Spleen (tissue), 7 donors: ENCODE results near the gene ZNF789.

Source experiments
- POLR2AphosphoS5 ChIP-seq, 3 donors: sonication (generic); formaldehyde crosslinking; IDR thresholded peaks; one replicate each; pipeline ENCODE4 v1.5.1; 2017; ENCODE audit warnings: antibody characterized with exemption in 3 of 3
- TF ChIP-seq, protein P1 (sequence below), 11 experiments: fragments of 200-600 bp in 7 of 11; fragments of 450-650 bp in 4 of 11; sonication (generic) in 4 of 11; IDR thresholded peaks in 8 of 11; conservative IDR thresholded peaks in 3 of 11; 1 replicate in 7 of 11; 2 replicates in 4 of 11; pipeline versions ENCODE4 v1.4.0 to v1.8.0; 2016 to 2021; ENCODE audit warnings: antibody characterized with exemption in 11 of 11, inconsistent platforms in 4 of 11, mild to moderate bottlenecking in 1 of 11
- donor health status: DM: no; HTN: no; CAD: no; lungs with moderate emphysema.
- donor health status: DM: no; HTN: no; CAD: no.
- donor health status: DM: no; HTN: no; CAD: no.

- TF ChIP-seq, protein P1, sequence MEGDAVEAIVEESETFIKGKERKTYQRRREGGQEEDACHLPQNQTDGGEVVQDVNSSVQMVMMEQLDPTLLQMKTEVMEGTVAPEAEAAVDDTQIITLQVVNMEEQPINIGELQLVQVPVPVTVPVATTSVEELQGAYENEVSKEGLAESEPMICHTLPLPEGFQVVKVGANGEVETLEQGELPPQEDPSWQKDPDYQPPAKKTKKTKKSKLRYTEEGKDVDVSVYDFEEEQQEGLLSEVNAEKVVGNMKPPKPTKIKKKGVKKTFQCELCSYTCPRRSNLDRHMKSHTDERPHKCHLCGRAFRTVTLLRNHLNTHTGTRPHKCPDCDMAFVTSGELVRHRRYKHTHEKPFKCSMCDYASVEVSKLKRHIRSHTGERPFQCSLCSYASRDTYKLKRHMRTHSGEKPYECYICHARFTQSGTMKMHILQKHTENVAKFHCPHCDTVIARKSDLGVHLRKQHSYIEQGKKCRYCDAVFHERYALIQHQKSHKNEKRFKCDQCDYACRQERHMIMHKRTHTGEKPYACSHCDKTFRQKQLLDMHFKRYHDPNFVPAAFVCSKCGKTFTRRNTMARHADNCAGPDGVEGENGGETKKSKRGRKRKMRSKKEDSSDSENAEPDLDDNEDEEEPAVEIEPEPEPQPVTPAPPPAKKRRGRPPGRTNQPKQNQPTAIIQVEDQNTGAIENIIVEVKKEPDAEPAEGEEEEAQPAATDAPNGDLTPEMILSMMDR (IDR thresholded peaks at IDR 0.05 in 8 of 11, conservative IDR thresholded peaks at IDR 0.05 in 3 of 11) = no peak
- no peak for TF ChIP-seq POLR2AphosphoS5 (IDR thresholded peaks at IDR 0.05)
Observed at GRCh38 chr7:99500637-99501009, 27.9 kb downstream of the ZNF789 start.
